ENCODE measurements around the gene SPIN2B.
"Not testable (repeated sequence)": the region's sequence is repeated elsewhere in the genome, so short reads cannot be mapped to it uniquely, and the experiment has no call there.

The SPIN2B gene
- total RNA-seq: 3.6 to 4.1 reads per million in 2 donors

DNA sequence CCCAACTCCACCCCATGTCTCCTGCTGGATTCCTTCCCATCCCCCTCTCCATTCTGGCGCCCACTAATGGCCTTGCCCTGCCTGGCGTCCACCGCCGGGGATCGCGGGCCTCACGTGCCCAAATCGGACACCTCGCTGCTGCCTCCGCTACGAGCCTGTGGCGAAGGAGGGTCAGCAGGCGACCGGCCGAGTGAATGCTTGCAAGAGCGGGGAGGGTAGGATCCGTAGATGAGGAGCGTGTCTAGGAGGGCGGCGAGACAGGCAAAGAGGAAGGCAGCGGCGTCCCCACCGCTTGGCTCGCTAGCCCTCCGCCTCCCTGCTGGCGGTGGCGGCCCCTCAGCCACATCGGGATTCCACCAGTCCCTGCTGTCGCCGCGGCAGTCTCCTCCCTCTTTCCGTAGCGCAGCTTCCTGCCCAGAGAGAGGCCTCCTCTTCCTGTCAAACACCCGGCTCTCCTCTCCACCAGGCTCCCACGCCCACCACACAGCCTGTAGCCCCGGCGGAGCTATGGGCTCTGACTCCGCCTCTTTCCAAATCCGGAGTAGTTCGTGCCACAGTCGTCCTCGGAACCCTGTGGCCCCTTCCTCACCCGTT lies at the start of gene SPIN2B:
TSS of gene SPIN2B (minus strand) at position 387 of the 594 bp plus-strand sequence.
- DNase-seq: peak; percentile 29 to 91 (median 69)

DNA sequence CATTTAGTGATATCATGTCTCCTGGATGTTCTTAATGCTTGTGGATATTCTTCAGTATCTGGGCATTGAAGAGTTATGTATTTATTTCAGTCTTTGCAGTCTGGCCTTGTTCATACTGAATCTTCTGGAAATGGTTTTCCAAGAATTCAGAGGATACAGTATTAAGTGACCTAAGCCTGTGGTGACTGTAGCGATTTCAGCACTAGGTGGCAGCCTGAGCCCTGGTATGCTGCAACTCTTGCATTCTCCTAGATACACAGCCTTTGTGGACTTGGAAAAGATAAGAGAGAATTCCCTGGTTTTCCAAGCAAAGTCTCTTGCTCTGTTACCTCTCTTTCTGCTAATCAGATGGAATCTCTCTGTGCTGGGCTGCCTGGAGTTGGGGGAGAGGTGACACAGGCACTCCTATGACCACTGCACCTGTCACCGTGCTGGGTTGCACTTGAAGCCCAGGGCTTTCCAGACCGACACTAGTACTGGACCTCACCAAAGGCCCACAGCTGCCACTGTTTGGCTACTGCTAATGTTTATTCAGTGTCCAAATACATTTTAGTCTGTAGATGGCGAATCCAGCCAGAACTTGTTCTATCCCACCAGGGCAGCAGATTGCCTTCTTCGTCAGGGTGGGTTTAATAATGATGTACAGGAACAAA lies 35.2 kb upstream of the SPIN2B start:
- no peak for DNase-seq

DNA sequence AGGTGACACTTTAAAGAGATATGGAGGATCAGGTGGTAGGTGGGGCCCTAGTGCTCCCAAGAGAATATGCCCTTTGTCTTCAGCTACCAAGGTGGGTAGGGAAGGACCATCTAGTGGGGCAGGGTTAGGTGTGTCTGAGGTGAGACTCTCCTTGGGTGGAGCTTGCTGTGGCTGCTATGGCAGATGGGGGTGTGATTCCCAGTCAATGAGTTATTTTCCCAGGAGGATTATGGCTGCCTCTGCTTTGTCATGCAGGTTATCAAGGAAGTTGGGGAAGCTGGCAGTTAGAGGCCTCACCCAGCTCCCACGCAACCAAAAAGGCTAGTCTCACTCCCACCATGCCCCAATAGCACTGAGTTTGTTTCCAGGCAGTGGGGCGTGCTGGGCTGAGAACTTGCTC lies 33.8 kb upstream of the SPIN2B start:
- DNase-seq: no peak

DNA sequence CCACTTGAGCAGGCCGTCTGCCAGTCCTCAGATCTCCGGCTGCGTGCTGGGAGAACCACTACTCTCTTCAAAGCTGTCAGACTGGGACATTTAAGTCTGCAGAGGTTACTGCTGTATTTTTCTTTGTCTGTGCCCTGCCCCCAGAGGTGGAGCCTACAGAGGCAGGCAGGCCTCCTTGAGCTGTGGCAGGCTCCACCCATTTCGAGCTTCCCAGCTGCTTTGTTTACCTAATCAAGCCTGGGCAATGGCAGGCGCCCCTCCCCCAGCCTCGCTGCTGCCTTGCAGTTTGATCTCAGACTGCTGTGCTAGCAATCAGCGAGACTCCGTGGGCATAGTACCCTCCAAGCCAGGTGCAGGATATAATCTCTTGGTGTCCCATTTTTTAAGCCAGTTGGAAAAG lies 30.9 kb upstream of the SPIN2B start:
- DNase-seq: not testable (repeated sequence)

DNA sequence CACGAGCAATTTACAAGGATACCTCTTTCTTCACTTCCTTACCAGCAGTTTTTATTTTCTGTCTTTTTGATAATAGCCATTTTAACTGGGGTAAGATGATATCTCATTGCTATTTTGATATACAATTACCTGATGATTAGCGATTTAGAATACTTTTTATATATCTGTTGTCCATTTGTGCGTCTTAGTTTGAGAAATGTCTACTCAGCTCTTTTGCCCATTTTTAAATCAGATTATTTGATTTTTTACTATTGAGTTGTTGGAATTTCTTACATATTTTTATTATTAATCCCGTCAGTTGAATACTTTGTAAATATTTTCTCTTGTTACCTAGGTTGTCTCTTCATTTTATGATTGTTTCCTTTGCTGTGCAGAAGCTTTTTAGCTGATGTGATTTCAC lies 17.3 kb upstream of the SPIN2B start:
- DNase-seq: no peak

DNA sequence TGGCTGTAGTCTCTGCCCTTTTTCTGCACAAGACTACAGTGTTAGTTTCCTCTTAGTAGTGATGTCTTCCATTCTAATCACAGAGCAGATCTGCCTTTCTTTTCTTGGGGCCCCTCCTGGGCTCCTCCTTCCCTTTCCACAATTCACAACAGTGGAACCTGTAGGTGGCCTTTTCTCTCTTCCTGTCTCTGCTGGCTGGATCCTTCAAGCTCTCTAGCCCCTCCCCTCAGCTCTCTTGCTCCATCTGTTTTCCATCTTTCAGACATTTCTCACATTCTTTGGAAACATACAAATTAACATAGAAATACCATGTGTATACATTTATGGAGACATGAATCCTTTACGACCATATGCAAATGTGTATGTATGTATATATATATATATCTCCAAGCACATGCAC lies 16.2 kb upstream of the SPIN2B start:
- DNase-seq: no peak

DNA sequence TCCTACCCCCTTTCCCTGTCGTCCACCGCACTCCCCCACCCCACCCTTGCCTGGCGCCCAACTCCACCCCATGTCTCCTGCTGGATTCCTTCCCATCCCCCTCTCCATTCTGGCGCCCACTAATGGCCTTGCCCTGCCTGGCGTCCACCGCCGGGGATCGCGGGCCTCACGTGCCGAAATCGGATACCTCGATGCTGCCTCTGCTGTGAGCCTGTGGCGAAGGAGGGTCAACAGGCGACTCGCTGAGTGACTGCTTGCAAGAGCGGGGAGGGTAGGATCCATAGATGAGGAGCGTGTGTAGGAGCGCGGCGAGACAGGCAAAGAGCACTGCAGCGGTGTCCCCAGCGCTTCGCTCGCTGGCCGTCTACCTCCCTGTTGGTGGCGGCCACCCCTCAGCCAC lies 15.7 kb upstream of the SPIN2B start, which contains the start of gene SPIN2A:
TSS of gene SPIN2A (minus strand) at position 325 of the 400 bp plus-strand sequence. CDS start 800 bp downstream, outside the sequence.
- DNase-seq: not testable (repeated sequence)

DNA sequence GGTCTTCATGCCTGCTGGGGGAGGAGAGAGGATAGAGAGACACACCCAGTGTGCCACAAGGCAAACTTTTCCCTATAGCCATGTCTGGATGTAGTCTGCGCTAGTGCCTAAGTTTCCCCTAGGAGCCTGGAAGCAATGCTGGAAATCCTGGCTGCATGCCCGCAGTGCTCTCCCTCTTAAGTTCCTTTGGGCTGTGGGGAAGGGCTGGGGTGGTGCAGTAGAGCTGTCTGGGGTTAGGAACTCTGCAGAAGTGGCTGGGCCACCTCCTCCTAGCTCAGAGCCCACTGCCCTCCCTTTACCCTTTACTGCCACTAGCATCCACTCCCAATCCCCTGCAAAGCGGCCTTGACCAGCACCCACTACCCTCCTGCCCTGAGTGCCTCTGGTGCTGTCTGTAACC lies 15.2 kb upstream of the SPIN2B start:
- DNase-seq: not testable (repeated sequence)

DNA sequence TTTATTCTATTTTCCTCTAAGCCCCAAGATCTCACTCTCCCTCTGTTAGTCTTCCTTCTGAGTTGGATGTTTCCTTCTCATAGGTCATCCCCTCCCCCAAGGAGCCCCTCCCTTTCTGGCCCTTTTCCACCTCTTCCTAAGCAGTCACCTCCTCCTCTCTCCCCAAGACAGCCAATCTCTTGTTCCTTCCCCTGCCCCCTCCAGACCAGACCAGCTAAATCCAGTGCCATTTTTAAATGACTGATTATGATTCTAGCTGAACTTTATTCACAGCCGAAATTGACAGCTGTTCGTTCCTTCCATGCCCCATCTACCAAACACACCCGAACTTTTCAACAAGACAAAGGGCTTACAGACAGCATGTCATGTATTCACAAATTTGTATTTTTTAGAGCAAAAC lies 13.9 kb upstream of the SPIN2B start:
- no peak for DNase-seq

DNA sequence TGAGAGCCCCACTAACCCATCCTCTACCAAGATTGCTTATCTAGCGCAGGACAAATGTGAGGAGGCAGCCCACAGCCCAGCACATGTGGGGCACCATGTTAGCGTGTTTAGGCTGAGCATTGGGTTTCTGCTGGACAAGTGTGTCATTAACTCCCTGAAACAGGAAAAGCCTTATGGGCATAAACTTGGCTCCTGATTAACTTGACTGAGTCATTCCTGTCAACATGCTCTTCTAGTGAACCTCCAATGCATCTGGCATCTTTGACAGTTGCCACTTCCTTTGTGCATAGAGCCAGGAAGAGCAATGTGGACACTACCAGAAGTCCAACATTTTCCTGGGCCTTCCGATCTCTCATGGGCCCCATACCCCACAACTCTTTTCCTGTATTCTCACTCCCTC lies 13.4 kb upstream of the SPIN2B start:
- DNase-seq: no peak

DNA sequence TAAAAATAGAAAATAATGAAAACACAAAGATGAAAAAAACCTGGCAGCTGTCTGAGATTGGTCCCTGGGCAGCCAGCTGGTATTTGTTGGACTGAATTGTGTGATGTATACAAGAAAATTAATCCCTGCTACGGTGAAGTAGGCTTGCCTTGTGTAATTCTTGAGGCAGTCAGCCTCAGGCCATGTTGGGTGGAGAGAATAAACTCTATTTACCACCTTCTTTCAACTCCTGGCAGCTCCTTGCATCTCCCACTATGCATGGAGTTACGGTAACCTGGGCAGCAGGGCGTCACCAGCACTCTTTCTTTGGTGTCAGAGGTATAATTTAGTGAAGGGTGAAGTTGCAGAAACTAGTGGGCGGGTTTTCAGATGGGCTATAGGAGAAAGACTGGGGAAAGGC lies 12.4 kb upstream of the SPIN2B start:
- no peak for DNase-seq

DNA sequence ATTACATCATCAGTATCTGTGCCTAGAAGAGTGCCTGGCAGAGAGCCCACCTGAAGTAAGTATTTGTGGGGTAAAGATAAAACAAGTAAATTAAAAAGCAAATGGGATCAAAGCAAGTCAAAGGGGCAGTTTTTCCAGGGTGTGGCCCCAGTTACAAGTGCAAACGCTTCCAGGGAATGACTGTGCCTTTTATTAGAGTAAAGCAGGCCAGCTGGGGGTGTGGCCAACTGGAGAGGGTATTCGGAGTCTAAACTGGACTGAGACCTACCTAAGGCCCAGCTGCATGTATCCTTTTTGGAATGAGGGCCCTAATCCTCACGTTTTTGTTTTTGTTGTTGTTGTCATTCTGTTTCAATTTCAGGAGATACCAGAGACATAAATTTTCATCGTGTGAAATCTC lies 11.9 kb upstream of the SPIN2B start:
- not testable (repeated sequence) for DNase-seq

DNA sequence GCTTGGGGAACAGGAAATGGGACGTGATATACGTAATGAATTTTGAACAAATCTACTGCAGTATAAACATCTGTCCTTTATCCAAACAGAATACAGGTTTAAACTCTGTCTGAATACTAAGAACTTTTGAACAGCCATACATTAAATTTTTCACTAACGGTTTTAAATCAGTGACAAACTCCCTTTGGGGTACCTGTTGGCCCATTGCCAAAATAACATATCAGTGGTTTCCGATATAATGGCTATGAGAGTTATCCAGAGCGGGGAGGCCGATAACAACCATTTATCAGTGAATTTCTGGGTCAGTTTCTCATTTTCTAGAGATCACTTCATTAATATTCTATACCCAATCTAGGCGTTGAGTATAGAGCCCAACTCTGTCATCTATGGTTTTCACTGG lies 10.7 kb upstream of the SPIN2B start:
- no peak for DNase-seq

DNA sequence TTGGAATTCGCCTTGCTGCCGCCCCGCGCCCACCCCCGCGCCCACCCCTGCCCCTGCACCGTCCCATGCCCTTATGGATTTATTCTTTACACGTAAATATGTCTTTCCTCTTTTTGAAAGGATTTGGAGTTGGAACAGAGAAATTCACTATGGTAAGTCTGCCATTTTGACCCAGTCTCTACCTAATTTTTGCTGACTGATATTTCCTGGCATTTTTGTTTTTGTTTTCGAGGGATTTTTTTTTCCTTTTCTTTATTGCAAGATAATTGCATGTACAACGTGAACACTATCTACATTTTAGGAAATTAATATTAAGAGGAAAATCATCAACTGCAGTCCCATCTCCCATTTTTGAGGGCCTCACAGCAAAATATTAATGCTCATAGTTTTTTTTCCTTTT lies 468 bp upstream of the SPIN2B start:
- DNase-seq: no peak

DNA sequence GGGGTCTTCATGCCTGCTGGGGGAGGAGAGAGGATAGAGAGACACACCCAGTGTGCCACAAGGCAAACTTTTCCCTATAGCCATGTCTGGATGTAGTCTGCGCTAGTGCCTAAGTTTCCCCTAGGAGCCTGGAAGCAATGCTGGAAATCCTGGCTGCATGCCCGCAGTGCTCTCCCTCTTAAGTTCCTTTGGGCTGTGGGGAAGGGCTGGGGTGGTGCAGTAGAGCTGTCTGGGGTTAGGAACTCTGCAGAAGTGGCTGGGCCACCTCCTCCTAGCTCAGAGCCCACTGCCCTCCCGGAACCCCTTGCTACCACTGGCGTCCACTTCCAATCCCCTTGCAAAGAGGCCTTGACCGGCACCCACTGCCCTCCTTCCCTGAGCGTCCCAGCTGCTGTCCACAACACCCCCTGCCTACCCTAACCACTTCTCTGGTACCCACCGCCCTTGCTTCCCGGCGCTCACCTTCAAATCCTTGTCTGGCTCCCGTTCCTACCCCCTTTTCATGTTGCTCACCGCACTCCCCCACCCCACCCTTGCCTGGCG lies 658 bp downstream of the SPIN2B start:
- not testable (repeated sequence) for DNase-seq

DNA sequence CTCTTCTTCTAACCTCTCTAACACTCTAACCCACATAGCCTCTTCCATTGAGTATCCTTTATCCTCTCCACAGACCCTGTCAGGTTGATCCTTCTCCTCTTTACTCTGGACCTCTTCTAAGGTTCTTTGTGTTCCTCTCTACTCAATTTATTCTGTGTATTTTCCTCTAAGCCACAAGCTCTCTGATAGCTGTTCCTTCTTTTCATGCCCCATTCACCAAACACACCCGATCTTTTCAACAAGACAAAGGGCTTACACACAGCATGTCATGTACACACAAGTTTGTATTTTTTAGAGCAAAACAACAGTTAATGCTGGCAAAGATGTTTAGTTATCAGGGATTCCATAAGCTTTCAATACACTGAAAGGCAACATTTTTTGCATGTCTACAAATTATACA lies 1.9 kb downstream of the SPIN2B start:
- DNase-seq: no peak

DNA sequence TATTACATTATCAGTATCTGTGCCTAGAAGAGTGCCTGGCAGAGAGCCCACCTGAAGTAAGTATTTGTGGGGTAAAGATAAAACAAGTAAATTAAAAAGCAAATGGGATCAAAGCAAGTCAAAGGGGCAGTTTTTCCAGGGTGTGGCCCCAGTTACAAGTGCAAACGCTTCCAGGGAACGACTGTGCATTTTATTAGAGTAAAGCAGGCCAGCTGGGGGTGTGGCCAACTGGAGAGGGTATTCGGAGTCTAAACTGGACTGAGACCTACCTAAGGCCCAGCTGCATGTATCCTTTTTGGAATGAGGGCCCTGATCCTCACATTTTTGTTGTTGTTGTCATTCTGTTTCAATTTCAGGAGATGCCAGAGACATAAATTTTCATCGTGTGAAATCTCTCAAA lies 3.8 kb downstream of the SPIN2B start:
- not testable (repeated sequence) for DNase-seq

DNA sequence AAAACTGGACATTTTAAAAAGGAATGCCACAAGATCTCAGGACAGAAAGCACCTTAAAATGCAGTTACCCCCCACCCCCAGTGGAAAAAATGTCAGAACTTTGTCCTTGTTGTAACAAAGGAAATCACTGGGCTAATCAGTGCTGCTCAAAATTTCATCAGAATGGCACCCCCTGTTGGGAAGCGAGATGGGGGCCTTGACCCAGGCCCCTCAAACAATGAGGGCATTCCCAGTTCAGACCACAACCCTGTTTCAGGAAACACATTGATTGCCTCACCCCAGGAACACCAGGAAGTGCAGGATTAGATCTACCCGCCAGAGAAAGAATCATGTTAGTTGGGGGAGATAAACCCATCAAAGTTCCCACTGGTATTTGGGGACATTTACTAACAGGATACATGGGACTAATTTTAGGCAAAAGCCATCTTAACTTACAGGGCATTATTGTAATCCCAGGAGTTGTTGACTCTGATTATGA lies 16.4 kb downstream of the SPIN2B start:
- no peak for DNase-seq

DNA sequence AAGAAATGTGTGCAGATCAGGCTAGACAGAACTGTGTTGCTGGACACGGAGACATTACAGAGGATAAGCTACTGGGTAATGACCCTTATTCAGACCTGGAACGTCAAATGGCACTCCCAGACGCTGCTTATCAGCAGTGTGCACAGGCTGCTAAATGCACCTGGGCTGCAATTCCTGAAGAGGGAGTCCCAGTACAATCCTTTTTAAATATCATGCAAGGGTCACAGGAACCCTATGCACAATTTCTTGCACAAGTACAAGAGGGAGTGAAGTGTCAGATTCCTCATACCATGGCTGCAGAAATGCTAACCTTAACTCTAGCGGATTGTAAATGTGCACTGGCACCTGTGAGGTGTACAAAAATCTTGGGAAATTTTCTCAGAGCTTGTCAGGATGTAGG lies 16.9 kb downstream of the SPIN2B start:
- no peak for DNase-seq

DNA sequence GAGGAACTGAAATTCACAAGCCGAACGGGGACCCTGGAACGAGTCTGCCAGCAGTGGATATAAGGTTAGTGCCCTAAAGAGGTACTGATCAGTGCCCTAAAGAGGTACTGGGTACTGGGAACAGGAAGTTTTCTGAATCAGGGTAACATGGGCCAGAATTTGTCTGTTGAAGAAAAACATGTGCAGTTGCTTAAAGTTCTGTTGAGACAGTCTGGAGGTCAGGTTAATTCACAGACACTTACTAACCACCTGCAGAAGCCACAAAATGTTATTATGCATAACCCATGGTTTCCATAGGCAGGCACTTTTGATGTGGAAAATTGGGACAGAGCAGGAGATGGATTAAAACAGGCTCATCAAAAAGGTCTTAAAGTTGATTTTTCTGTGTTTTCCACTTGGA lies 17.9 kb downstream of the SPIN2B start:
- no peak for DNase-seq

DNA sequence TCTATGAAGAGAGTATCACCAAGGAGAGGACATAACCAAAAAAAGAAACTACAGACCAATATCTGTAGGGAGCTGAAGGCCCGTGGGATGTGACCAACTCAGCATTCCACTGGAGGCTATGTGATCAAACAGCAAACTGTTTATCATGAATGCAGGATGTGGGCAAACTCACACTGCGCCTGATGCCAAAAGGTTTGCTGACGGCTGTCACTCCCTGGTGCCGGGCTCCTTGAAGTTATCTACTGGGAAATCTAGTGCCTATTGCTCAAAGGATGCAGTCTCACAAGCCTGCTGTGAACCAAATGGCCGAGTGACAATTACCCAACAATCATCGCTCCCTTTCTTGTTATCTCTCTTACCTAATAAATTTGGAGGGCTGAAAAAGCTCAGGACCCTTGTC lies 18.4 kb downstream of the SPIN2B start:
- DNase-seq: peak in 1 of 5 experiments; percentile 52

DNA sequence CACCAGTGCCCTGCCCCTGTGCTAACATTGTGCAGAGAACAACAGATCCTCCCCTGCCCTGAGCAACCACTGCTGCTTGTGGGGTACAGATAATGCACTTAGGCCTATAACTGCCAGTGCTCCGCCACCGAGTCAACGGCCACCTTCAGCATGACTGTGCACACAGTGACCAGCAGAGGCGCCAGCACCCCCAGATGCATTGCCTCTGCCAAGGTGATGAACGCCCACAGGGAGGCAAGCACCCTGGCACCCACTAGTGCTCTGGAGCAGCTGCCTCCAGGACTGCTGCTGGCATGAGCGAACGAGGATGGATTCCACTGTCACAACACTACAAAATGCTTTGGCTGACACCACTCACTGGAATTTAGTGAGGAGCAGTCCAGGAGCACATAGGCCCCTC lies 38.2 kb downstream of the SPIN2B start:
- DNase-seq: no peak

DNA sequence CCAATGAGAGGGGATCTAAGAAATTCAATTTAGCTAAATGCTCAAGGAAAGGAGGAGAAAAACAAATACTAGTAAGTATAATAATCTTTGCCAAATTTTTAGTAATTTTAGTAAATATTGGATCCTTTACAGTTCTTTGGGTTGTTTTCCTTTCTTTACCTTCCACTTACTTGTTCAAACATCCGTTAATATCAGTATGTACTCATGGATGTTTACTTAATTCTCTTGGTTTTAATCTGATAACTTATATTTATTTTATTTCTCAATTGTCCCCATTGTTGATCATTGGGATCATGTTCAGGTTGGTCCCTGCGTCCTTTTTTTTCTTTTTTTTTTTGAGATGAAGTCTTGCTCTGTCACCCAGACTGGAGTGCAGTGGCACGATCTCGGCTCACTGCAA lies 46.9 kb downstream of the SPIN2B start:
- no peak for DNase-seq

Data from T-helper 2 cell (primary cell).